ENCODE data around the gene FES. TPM values are rescaled to one million over a fixed set of nuclear protein-coding genes. Genes with fewer than 3 reads are reported as not detected.

FES gene
- total RNA-seq, 1 donor from 2014 or later: 3.1 TPM

GRCh38 chr15:90933301-90933700, 49.0 kb downstream of the FES start:
- Mint-ChIP-seq H3K27ac (no peak overlapping the region), H3K27me3 (no peaks in the 10 kb centered on the region), H3K36me3 (peaks cover 4% of the 10 kb centered on the region), H3K4me3 (peak overlapping the region; percentile 97), H3K4me1 (ENCODE audit: unreplicated experiment) (peaks cover 31% of the 10 kb centered on the region), H3K9me3 (no peaks in the 10 kb centered on the region)
- no peak for DNase-seq (ENCODE audit: extremely low spot score, unreplicated experiment)
- TF ChIP-seq CTCF (conservative IDR thresholded peaks at IDR 0.05): no peak

GRCh38 chr15:90934256-90934948, 50.1 kb downstream of the FES start:
- peak overlapping the region; percentile 93 for H3K4me3 Mint-ChIP-seq
- H3K9me3 Mint-ChIP-seq: no peaks in the 10 kb centered on the region
- peak overlapping the region; percentile 94 for H3K27ac Mint-ChIP-seq
- no peaks in the 10 kb centered on the region for H3K27me3 Mint-ChIP-seq
- no peak for DNase-seq (ENCODE audit: extremely low spot score, unreplicated experiment)
- H3K36me3 Mint-ChIP-seq: peaks cover 4% of the 10 kb centered on the region
- H3K4me1 Mint-ChIP-seq (ENCODE audit: unreplicated experiment): peaks cover 31% of the 10 kb centered on the region
- peak; percentile 90 for TF ChIP-seq CTCF (conservative IDR thresholded peaks at IDR 0.05)

DNA sequence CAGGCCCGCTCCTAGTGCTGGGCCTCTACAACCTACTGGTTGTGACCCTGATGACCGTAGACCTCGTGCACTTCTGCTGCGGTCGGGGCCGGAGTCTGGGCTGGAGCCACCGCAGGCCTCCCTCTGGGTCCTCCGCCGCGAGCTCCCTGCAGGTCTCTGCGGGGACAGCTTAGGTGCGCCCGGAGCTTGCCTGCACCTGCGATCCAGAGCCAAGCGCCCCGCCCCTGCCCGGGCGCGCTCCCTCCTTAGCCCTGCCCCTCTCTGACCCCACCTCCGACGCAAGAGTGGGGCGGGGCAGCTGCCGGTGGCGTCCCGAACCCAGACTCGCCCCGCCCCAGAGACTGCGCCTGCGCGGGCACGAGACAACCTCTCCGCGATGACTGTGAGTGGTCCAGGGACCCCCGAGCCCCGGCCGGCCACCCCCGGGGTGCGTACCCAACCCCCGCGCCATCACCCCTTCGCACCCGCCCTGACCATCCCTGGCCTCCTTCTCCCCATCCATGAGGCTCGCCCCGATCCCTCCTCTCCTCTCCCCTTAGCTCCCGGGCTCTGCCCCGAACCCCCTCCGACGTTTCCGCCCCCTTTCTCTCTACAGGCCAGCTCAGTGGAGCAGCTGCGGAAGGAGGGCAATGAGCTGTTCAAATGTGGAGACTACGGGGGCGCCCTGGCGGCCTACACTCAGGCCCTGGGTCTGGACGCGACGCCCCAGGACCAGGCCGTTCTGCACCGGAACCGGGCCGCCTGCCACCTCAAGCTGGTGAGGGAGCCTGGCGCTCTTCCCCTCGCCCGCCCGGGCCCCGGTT, 50.8 kb downstream of the FES start, which contains the start of gene UNC45A:
Gene UNC45A, plus strand, starts transcription at position 337 of the 803 bp plus-strand sequence. Its CDS starts 40 bp downstream, at position 377.
- DNase-seq (ENCODE audit: extremely low spot score, unreplicated experiment): peak; percentile 93
- peaks cover 4% of the 10 kb centered on the region for H3K36me3 Mint-ChIP-seq

DNA sequence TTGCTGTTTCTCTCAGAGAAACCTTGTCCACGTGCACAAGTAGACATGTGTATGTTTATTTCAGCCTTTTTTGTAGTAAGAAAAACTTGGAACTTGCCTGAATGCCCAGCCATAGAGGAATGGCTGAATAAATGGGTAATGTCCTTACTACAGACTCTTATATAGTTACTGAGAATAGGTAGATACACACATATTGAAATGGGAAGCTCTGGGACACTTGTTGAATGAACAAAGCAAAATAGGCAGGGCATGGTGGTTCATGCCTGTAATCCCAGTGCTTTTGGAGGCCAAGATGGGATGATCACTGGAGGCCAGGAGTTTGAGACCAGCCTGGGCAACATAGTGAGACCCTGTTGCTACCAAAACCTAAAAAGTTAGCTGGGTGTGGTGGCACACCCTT, 52.5 kb downstream of the FES start:
- H3K4me1 Mint-ChIP-seq (ENCODE audit: unreplicated experiment): peaks cover 24% of the 10 kb centered on the region
- H3K27me3 Mint-ChIP-seq: no peaks in the 10 kb centered on the region
- TF ChIP-seq CTCF (conservative IDR thresholded peaks at IDR 0.05): no peak
- H3K36me3 Mint-ChIP-seq: peaks cover 4% of the 10 kb centered on the region
- H3K4me3 Mint-ChIP-seq: peak overlapping the region; percentile 93
- no peaks in the 10 kb centered on the region for H3K9me3 Mint-ChIP-seq
- H3K27ac Mint-ChIP-seq: no peak overlapping the region
- DNase-seq (ENCODE audit: extremely low spot score, unreplicated experiment): no peak

More for the DNA sequence above, 50.8 kb downstream of the FES start, which contains the start of gene UNC45A:
- H3K9me3 Mint-ChIP-seq: no peaks in the 10 kb centered on the region
- H3K27me3 Mint-ChIP-seq: no peaks in the 10 kb centered on the region
- TF ChIP-seq CTCF (conservative IDR thresholded peaks at IDR 0.05): no peak
- peaks cover 31% of the 10 kb centered on the region for H3K4me1 Mint-ChIP-seq (ENCODE audit: unreplicated experiment)
- H3K27ac Mint-ChIP-seq: peak within 1 kb of the TSS; percentile 94
- H3K4me3 Mint-ChIP-seq: peak within 1 kb of the TSS; percentile 93

DNA sequence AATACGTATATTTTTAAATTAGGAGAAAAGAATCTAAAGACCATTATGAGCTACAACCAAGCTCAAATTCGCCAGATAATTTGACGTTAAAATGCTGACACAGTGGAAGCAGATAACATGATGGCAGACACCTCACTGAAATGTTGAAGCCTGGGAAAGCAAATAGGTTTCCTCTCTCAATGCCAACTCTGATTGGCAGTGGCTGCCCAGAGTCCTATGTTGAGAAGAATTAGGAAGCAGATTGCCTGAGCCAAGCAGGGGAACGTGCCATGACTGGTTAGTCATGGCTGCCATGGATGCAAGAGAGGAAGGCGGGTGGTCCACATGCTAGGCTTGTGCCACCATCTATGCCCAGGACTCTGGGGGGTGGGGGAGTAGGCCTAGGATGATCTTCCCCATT, 54.0 kb downstream of the FES start:
- H3K27ac Mint-ChIP-seq: no peak overlapping the region
- H3K27me3 Mint-ChIP-seq: no peaks in the 10 kb centered on the region
- TF ChIP-seq CTCF (conservative IDR thresholded peaks at IDR 0.05): no peak
- H3K4me3 Mint-ChIP-seq: no peak overlapping the region
- DNase-seq (ENCODE audit: extremely low spot score, unreplicated experiment): no peak
- H3K9me3 Mint-ChIP-seq: no peaks in the 10 kb centered on the region
- H3K4me1 Mint-ChIP-seq (ENCODE audit: unreplicated experiment): peaks cover 19% of the 10 kb centered on the region
- H3K36me3 Mint-ChIP-seq: peaks cover 4% of the 10 kb centered on the region

Data from type B pancreatic cell (in vitro differentiated cells).